ENCODE results near the gene NOL11.
"Not testable (repeated sequence)": the region's sequence is repeated elsewhere in the genome, so short reads cannot be mapped to it uniquely, and the experiment has no call there.

Gene NOL11

GRCh38 chr17:67754686-67755085 is 37.0 kb downstream of the NOL11 start:
- not testable (repeated sequence) for DNase-seq

GRCh38 chr17:67756766-67757165 is 39.0 kb downstream of the NOL11 start:
- not testable (repeated sequence) for DNase-seq

- no peak for DNase-seq
Measured at GRCh38 chr17:67759355-67760171, 41.8 kb downstream of the NOL11 start.

GRCh38 chr17:67765623-67766022 is 47.9 kb downstream of the NOL11 start:
- no peak for DNase-seq

- peak in 1 of 2 donors; percentile 4 for DNase-seq
Measured at GRCh38 chr17:67769231-67769630, 51.5 kb downstream of the NOL11 start.

GRCh38 chr17:67770539-67770938 is 52.8 kb downstream of the NOL11 start:
- DNase-seq, result no peak

GRCh38 chr17:67772679-67773078 is 54.9 kb downstream of the NOL11 start:
- no peak for DNase-seq

GRCh38 chr17:67773246-67773645 is 55.5 kb downstream of the NOL11 start:
- DNase-seq, result no peak

- peak; percentile 8 to 42 for DNase-seq
Measured at GRCh38 chr17:67779098-67779672, 61.4 kb downstream of the NOL11 start.

GRCh38 chr17:67784364-67785121 is 66.8 kb downstream of the NOL11 start:
- DNase-seq, result no peak

- DNase-seq, result no peak
Measured at GRCh38 chr17:67785122-67785477, 67.4 kb downstream of the NOL11 start.

- DNase-seq, result no peak
Measured at GRCh38 chr17:67785504-67785903, 67.8 kb downstream of the NOL11 start.

Measured in inflammatory macrophage (primary cell).